ENCODE measurements around the gene FAM120B. TPM values are rescaled to one million over a fixed set of nuclear protein-coding genes. Genes with fewer than 3 reads are reported as not detected.

The FAM120B gene
- total RNA-seq, 4 donors from 2014 or later: 16.8 to 35.0 (median 22.2) TPM

- ATAC-seq (ENCODE audit: low FRiP score): no peak
- no peak for TF ChIP-seq CTCF (IDR thresholded peaks at IDR 0.05)
- DNase-seq (ENCODE audit: low spot score): no peak
Measured at GRCh38 chr6:170284126-170284773, 22.3 kb upstream of the FAM120B start.

- ATAC-seq (ENCODE audit: low FRiP score) (no peak), DNase-seq (ENCODE audit: low spot score) (no peak)
Measured at GRCh38 chr6:170284866-170285469, 21.6 kb upstream of the FAM120B start.

GRCh38 chr6:170285482-170285881, 21.1 kb upstream of the FAM120B start:
- no peak for TF ChIP-seq CTCF (IDR thresholded peaks at IDR 0.05)
- no peak for DNase-seq (ENCODE audit: low spot score)
- ATAC-seq (ENCODE audit: low FRiP score): no peak

More at GRCh38 chr6:170284866-170285469, 21.6 kb upstream of the FAM120B start:
- TF ChIP-seq CTCF (IDR thresholded peaks at IDR 0.05): no peak

- no peak for TF ChIP-seq CTCF (IDR thresholded peaks at IDR 0.05)
- ATAC-seq (ENCODE audit: low FRiP score): no peak
- no peak for DNase-seq (ENCODE audit: low spot score)
Measured at GRCh38 chr6:170286246-170286933, 20.2 kb upstream of the FAM120B start.

- ATAC-seq (ENCODE audit: low FRiP score) (no peak), DNase-seq (ENCODE audit: low spot score) (no peak)
- TF ChIP-seq CTCF (IDR thresholded peaks at IDR 0.05): no peak
Measured at GRCh38 chr6:170286934-170287265, 19.7 kb upstream of the FAM120B start.

GRCh38 chr6:170287371-170287876, 19.1 kb upstream of the FAM120B start:
- TF ChIP-seq CTCF (IDR thresholded peaks at IDR 0.05): no peak
- ATAC-seq (ENCODE audit: low FRiP score) (no peak), DNase-seq (ENCODE audit: low spot score) (no peak)

Measured in omental fat pad (tissue), 4 donors.